K562 (cell line): ENCODE results near the gene SLC9A7. TPM values are rescaled to one million over a fixed set of nuclear protein-coding genes. Genes with fewer than 3 reads are reported as not detected.

ENCODE experiments used
- ATAC-seq: fragments of 200-7000 bp; cut with Tn5 transposase; 3 replicates; pipeline ENCODE4 v1.9.1; 2020; ENCODE audit warnings: moderate library complexity
- BruUV-seq: library from RNA; stranded (reverse); fragments of 400-500 nt; replicated peaks from 2 replicates; lab custom pipeline; 2021; lab: Mats Ljungman, UMichigan
- CTCF ChIA-PET: fragments of 300-600 bp; formaldehyde crosslinking; extraction: SDS; loops from one replicate; lab custom pipeline; 2021; ENCODE audit warnings: low intra/inter-chr PET ratio; lab: Yijun Ruan, JAX
- POLR2A ChIA-PET: fragments of 300-600, 350-650 bp; sonication (Branson Sonifier 250); formaldehyde crosslinking; extraction: SDS; loops from one replicate; lab custom pipeline; 2021; ENCODE audit warnings: antibody characterized with exemption, inconsistent platforms; lab: Yijun Ruan, JAX
- DNase-seq, 4 experiments: peaks; one replicate each; pipeline versions ENCODE4 v3.0.0 to v3.0.0-alpha.2; 2011 to 2018; ENCODE audit warnings: low spot score in 3 of 4, mixed read lengths in 3 of 4; ENCODE audit errors: extremely low read depth in 1 of 4
- FAIRE-seq: peaks from 2 replicates; lab custom pipeline; 2011; peaks lifted over from hg19 to GRCh38; lab: Jason Lieb, UNC
- H2AFZ ChIP-seq: 2 replicates; pipeline ENCODE4 v1.6.0; 2011; ENCODE audit warnings: low read depth, low read length, control low read depth, inconsistent platforms
- H3K27ac ChIP-seq: fragments of 200-600 bp; 3 replicates; pipeline ENCODE4 v1.8.0; 2011; ENCODE audit warnings: low read depth, mild to moderate bottlenecking, control low read depth, inconsistent platforms, low read length, moderate library complexity, mixed read lengths; ENCODE audit errors: extremely low read depth
- H3K27me3 ChIP-seq, 2 experiments: fragments of 300-600 bp in 1 of 2; 2 replicates in 1 of 2; 3 replicates in 1 of 2; pipeline versions ENCODE4 v1.6.0 to v1.8.0; 2011; ENCODE audit warnings: inconsistent platforms in 2 of 2, low read length in 2 of 2, mild to moderate bottlenecking in 1 of 2, mixed read lengths in 1 of 2, moderate library complexity in 1 of 2; ENCODE audit not compliant: control insufficient read depth in 2 of 2, insufficient read depth in 2 of 2
- H3K36me3 ChIP-seq: fragments of 300-600 bp; 3 replicates; pipeline ENCODE4 v1.8.0; 2011; ENCODE audit warnings: mild to moderate bottlenecking, low read length, inconsistent platforms; ENCODE audit not compliant: control insufficient read depth, insufficient read depth
- H3K4me1 ChIP-seq, 2 experiments: fragments of 200-600 bp in 1 of 2; replicated peaks in 1 of 2; 2 replicates in 1 of 2; 3 replicates in 1 of 2; pipeline versions ENCODE4 v1.5.1 to v1.8.0; 2011; ENCODE audit warnings: inconsistent platforms in 2 of 2, low read length in 2 of 2, mild to moderate bottlenecking in 1 of 2, mixed read lengths in 1 of 2, moderate library complexity in 1 of 2; ENCODE audit not compliant: control insufficient read depth in 2 of 2, insufficient read depth in 2 of 2
- H3K4me2 ChIP-seq: 2 replicates; pipeline ENCODE4 v1.6.1; 2011; ENCODE audit warnings: low read length, control low read depth, inconsistent platforms, mixed read lengths; ENCODE audit not compliant: insufficient read depth
- H3K4me3 ChIP-seq: fragments of 200-600 bp; sonication (generic), shearing (Covaris generic); 2 replicates; pipeline ENCODE4 v1.5.1; 2016; ENCODE audit warnings: control low read depth, inconsistent platforms
- H3K79me2 ChIP-seq: fragments of 200-600 bp; 3 replicates; pipeline ENCODE4 v1.8.0; 2011; ENCODE audit warnings: low read length, inconsistent platforms; ENCODE audit not compliant: control insufficient read depth, insufficient read depth
- H3K9ac ChIP-seq, 2 experiments: 2 replicates each; pipeline versions ENCODE4 v1.6.0 to v1.6.1; 2011; ENCODE audit warnings: low read depth in 2 of 2, low read length in 2 of 2, control low read depth in 1 of 2, inconsistent platforms in 1 of 2, mild to moderate bottlenecking in 1 of 2, mixed read lengths in 1 of 2; ENCODE audit not compliant: insufficient read depth in 1 of 2
- H3K9me1 ChIP-seq: one replicate; pipeline ENCODE4 v1.6.0; 2011; ENCODE audit warnings: inconsistent platforms, mild to moderate bottlenecking, low read length, moderate library complexity; ENCODE audit not compliant: control insufficient read depth, insufficient read depth
- H3K9me3 ChIP-seq: replicated peaks from 2 replicates; pipeline ENCODE4 v1.5.1; 2011; ENCODE audit warnings: low read depth, low read length, inconsistent platforms; ENCODE audit not compliant: control insufficient read depth, insufficient read depth
- H4K20me1 ChIP-seq: replicated peaks from 2 replicates; pipeline ENCODE4 v1.6.1; 2011; ENCODE audit warnings: low read length, inconsistent platforms, mixed read lengths; ENCODE audit not compliant: control insufficient read depth, insufficient read depth
- NEUROD1 ChIP-seq: fragments of 150-350 bp; IDR thresholded peaks from 2 replicates; pipeline ENCODE4 v1.6.1; 2014; ENCODE audit warnings: borderline replicate concordance, low read length, low read depth; ENCODE audit not compliant: partially characterized antibody
- NUFIP1 ChIP-seq: fragments of 450-650 bp; IDR thresholded peaks from 2 replicates; pipeline ENCODE4 v1.6.1; 2018; ENCODE audit not compliant: partially characterized antibody
- SAFB ChIP-seq: fragments of 200-400 bp; formaldehyde crosslinking; IDR thresholded peaks from 2 replicates; pipeline ENCODE4 v1.6.1; 2017; ENCODE audit warnings: low read depth, low read length, borderline replicate concordance
- SREBF1 ChIP-seq: fragments of 150-350 bp; IDR thresholded peaks from 2 replicates; pipeline ENCODE4 v1.6.1; 2014; ENCODE audit warnings: antibody characterized with exemption, low read depth, low read length, borderline replicate concordance
- ZFP30 ChIP-seq: fragments of 250-450 bp; sonication (Bioruptor Pico); IDR thresholded peaks from 2 replicates; pipeline ENCODE4 v1.8.0; 2022; ENCODE audit warnings: moderate library complexity, mild to moderate bottlenecking, inconsistent platforms, borderline replicate concordance
- ZNF830 ChIP-seq: fragments of 250-450 bp; sonication (Bioruptor Pico); IDR thresholded peaks from 2 replicates; pipeline ENCODE4 v1.5.0; 2021; ENCODE audit warnings: mild to moderate bottlenecking
- WGBS: fragments of 100-300 bp; shearing (Covaris generic); methylation state at CpG from one replicate; pipeline ENCODE4 v1.1.6; 2016; ENCODE audit warnings: low coverage, mixed read lengths; ENCODE audit not compliant: insufficient coverage; ENCODE audit errors: missing lambda C conversion rate; 5-methylcytosine and 5-hydroxymethylcytosine counted together
- in situ Hi-C: fragments of 300-500 bp; cut with MboI; formaldehyde crosslinking; loops from 4 replicates; pipeline ENCODE4 v1.15.0; 2018; ENCODE audit warnings: inconsistent platforms, mixed read lengths
- intact Hi-C: fragments of 100-400 bp; cut with micrococcal nuclease; formaldehyde crosslinking; loops from 2 replicates; pipeline ENCODE4 v1.14.2; 2022
- polyA plus RNA-seq, 8 experiments: library from polyadenylated mRNA; depleted of rRNA in 4 of 8; stranded (reverse) in 5 of 8; unstranded in 3 of 8; fragments of >200 nt; fragmentation: Nextera tagmentation in 2 of 8; fragmentation: Illumina TruSeq in 1 of 8; extraction: Ambion mirVana in 2 of 8; extraction: Trizol in 1 of 8; gene quantifications; 2 replicates each; pipeline versions ENCODE4 v1.2.1 to v1.2.3, GENCODE V29; 2011 to 2014; ENCODE audit warnings: inconsistent platforms in 1 of 8, missing spikeins in 1 of 8
- total RNA-seq, 7 experiments: library from RNA; depleted of rRNA in 6 of 7; stranded (reverse); fragments of >200 nt in 6 of 7; fragmentation: Illumina TruSeq in 2 of 7; extraction: Trizol in 2 of 7; gene quantifications; 2 replicates each; pipeline versions ENCODE4 v1.2.1 to v1.2.3, GENCODE V29; 2011 to 2021; ENCODE audit warnings: low replicate concordance in 1 of 7

The SLC9A7 gene
- total and polyA plus RNA-seq, 9 of the 15 experiments (the other 6 are each of a cell fraction or from before 2014, with no cell fraction given), result 0.04 to 0.13 (median 0.09) TPM; not detected in 5

DNA sequence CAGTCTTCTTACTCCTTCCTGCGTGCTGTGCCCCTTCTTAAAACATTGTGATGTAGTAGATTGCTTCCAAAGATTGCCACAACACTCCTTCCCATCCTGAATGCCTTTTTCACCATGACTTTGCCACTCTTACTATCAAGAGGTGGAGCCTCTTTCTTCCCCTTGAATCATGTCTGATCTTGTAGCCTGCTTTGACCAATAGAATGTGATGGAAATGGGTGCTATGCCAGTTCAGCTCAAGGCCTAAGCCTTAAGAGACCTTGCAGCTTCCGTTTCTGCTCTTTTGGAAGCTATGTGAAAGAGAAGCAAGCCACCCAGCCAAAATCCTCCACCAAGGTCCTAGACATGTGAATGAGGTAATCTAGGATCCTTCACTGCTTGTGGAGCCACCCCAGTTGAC lies 46.4 kb upstream of the SLC9A7 start (continued):
- TF ChIP-seq NEUROD1 (no peak), NUFIP1 (no peak), ZFP30 (CRISPR knock-in tag) (no peak)
- TF ChIP-seq, all 486 proteins: peak for 0

- CTCF ChIA-PET, result no interaction called here
- Histone ChIP-seq H2AFZ (no peak overlapping the region), H3K4me1 (no peaks in the 10 kb centered on the region), H3K9me1 (no peaks in the 10 kb centered on the region), H3K79me2 (no peaks in the 10 kb centered on the region), H3K27me3 (no peaks in the 10 kb centered on the region), H3K4me2 (no peak overlapping the region), H3K27ac (no peak overlapping the region), H3K4me3 (no peak overlapping the region), H4K20me1 (no peaks in the 10 kb centered on the region), H3K9me3 (no peaks in the 10 kb centered on the region), H3K9ac (no peak overlapping the region), H3K36me3 (no peaks in the 10 kb centered on the region)
- POLR2A ChIA-PET, result interaction anchor here (0.6 kb wide), 1 partner anchor 1897 kb away, joined by 3 read pairs; no protein-coding TSS in a partner anchor
- intact Hi-C loops (no loop called here), in situ Hi-C loops (no loop called here)
- WGBS, result 0% methylated on average over 3 of the region's 3 CpGs
- TF ChIP-seq SAFB, result no peak
- TF ChIP-seq ZNF830 (CRISPR knock-in tag), result no peak
- TF ChIP-seq SREBF1, result no peak
- peak in 1 of 4 experiments; percentile 2 for DNase-seq
- ATAC-seq, result no peak
- no TSS peak for BruUV-seq
- no peak for FAIRE-seq
Observed at GRCh38 chrX:46803140-46803539, 44.2 kb upstream of the SLC9A7 start.
